GM12878 (cell line): Measurements from ENCODE around the gene CACNA2D3. TPM values are rescaled to one million over a fixed set of nuclear protein-coding genes. Genes with fewer than 3 reads are reported as not detected.

Experiments used
- ATAC-seq: fragments of 200-7000 bp; cut with Tn5 transposase; 3 replicates; pipeline ENCODE4 v1.9.1; 2020; ENCODE audit warnings: mild to moderate bottlenecking, moderate library complexity
- BruUV-seq: library from RNA; stranded (reverse); fragments of 400-500 nt; replicated peaks from 2 replicates; lab custom pipeline; 2021; lab: Mats Ljungman, UMichigan
- CTCF ChIA-PET: fragments of 300-600 bp; sonication (Branson Sonifier 250); formaldehyde crosslinking; extraction: SDS; loops from one replicate; lab custom pipeline; 2021; ENCODE audit warnings: inconsistent platforms; lab: Yijun Ruan, JAX
- POLR2A ChIA-PET: fragments of 350-600 bp; formaldehyde crosslinking; extraction: SDS; loops from one replicate; lab custom pipeline; 2021; ENCODE audit warnings: inconsistent platforms; lab: Charles Lee
- RAD21 ChIA-PET: fragments of 300-600 bp; sonication (Branson Sonifier 250); formaldehyde crosslinking; loops from one replicate; lab custom pipeline; 2023; ENCODE audit warnings: antibody characterized with exemption; ENCODE audit not compliant: unreplicated experiment; lab: Charles Lee
- SMC1A ChIA-PET: fragments of 300-600 bp; sonication (Branson Sonifier 250); formaldehyde crosslinking; loops from one replicate; lab custom pipeline; 2023; ENCODE audit not compliant: unreplicated experiment, uncharacterized antibody; lab: Charles Lee
- DNase-seq: peaks from one replicate; pipeline ENCODE4 v3.0.0-alpha.2; 2011; ENCODE audit warnings: low read depth, low spot score
- FAIRE-seq: peaks from 3 replicates; lab custom pipeline; 2011; peaks lifted over from hg19 to GRCh38; lab: Jason Lieb, UNC
- H2AFZ ChIP-seq: 2 replicates; pipeline ENCODE4 v1.6.0; 2011; ENCODE audit warnings: low read depth, low read length, control low read depth; ENCODE audit not compliant: control insufficient read depth
- H3K27ac ChIP-seq: 2 replicates; pipeline ENCODE4 v1.5.1; 2011; ENCODE audit warnings: control low read depth; ENCODE audit not compliant: control insufficient read depth, insufficient read depth
- H3K27me3 ChIP-seq, 2 experiments: replicated peaks in 1 of 2; 2 replicates each; pipeline versions ENCODE4 v1.6.0 to v1.6.1; 2011; ENCODE audit warnings: low read length in 1 of 2; ENCODE audit not compliant: control insufficient read depth in 2 of 2, insufficient read depth in 2 of 2
- H3K36me3 ChIP-seq, 2 experiments: 2 replicates each; pipeline ENCODE4 v1.5.1; 2011; ENCODE audit warnings: low read length in 1 of 2; ENCODE audit not compliant: control insufficient read depth in 2 of 2, insufficient read depth in 2 of 2
- H3K4me1 ChIP-seq: 2 replicates; pipeline ENCODE4 v1.6.1; 2011; ENCODE audit warnings: mild to moderate bottlenecking, low read length, moderate library complexity, mixed read lengths; ENCODE audit not compliant: control insufficient read depth, insufficient read depth
- H3K4me2 ChIP-seq: 2 replicates; pipeline ENCODE4 v1.6.0; 2011; ENCODE audit warnings: control low read depth; ENCODE audit not compliant: control insufficient read depth, insufficient read depth
- H3K4me3 ChIP-seq: fragments of 200-600 bp; sonication (generic); 2 replicates; pipeline ENCODE4 v1.5.1; 2016
- H3K79me2 ChIP-seq: 2 replicates; pipeline ENCODE4 v1.6.0; 2011; ENCODE audit warnings: low read length; ENCODE audit not compliant: control insufficient read depth, insufficient read depth
- H3K9ac ChIP-seq: 2 replicates; pipeline ENCODE4 v1.8.0; 2011; ENCODE audit warnings: low read length, control low read depth, mixed read lengths; ENCODE audit not compliant: control insufficient read depth, insufficient read depth
- H3K9me3 ChIP-seq: replicated peaks from 3 replicates; pipeline ENCODE4 v1.5.1; 2011; ENCODE audit warnings: mild to moderate bottlenecking, low read length; ENCODE audit not compliant: control insufficient read depth, insufficient read depth
- H4K20me1 ChIP-seq: 2 replicates; pipeline ENCODE4 v1.6.0; 2011; ENCODE audit not compliant: control insufficient read depth, insufficient read depth
- ASH2L ChIP-seq: fragments of 300-600, 200-600 bp; sonication (generic); IDR thresholded peaks from 2 replicates; pipeline ENCODE4 v1.6.1; 2017; ENCODE audit warnings: low read depth, mild to moderate bottlenecking, borderline replicate concordance
- BRCA1 ChIP-seq: IDR thresholded peaks from 2 replicates; pipeline ENCODE4 v1.6.1; 2011; ENCODE audit warnings: low read depth, low read length, improper control_type of control experiment
- CBX5 ChIP-seq: sonication (generic); IDR thresholded peaks from 2 replicates; pipeline ENCODE4 v1.6.1; 2016; ENCODE audit warnings: low read depth, moderate library complexity, mild to moderate bottlenecking, inconsistent platforms
- EZH2 ChIP-seq: IDR thresholded peaks from 2 replicates; pipeline ENCODE4 v1.6.1; 2012; ENCODE audit warnings: low read depth, mild to moderate bottlenecking, control low read depth, inconsistent platforms, low read length, borderline replicate concordance; ENCODE audit not compliant: control insufficient read depth
- HCFC1 ChIP-seq: fragments of 150-350 bp; IDR thresholded peaks from 2 replicates; pipeline ENCODE4 v1.6.1; 2014; ENCODE audit warnings: low read length
- MYB ChIP-seq: fragments of 150-350 bp; IDR thresholded peaks from 2 replicates; pipeline ENCODE4 v1.6.1; 2014; ENCODE audit warnings: mild to moderate bottlenecking, low read depth, low read length, borderline replicate concordance
- POLR2AphosphoS2 ChIP-seq: IDR thresholded peaks from 2 replicates; pipeline ENCODE4 v1.6.1; 2011; ENCODE audit warnings: low read depth, mild to moderate bottlenecking, low read length, improper control_type of control experiment, moderate library complexity
- RAD21 ChIP-seq: IDR thresholded peaks from 2 replicates; pipeline ENCODE4 v1.6.1; 2011; ENCODE audit warnings: mild to moderate bottlenecking, low read depth, low read length, moderate library complexity; ENCODE audit not compliant: insufficient read depth
- RFX5 ChIP-seq: IDR thresholded peaks from 2 replicates; pipeline ENCODE4 v1.6.1; 2011; ENCODE audit warnings: low read depth, low read length, improper control_type of control experiment
- SRF ChIP-seq, 2 experiments: IDR thresholded peaks; 2 replicates each; pipeline ENCODE4 v1.6.1; 2011; ENCODE audit warnings: low read depth in 2 of 2, low read length in 2 of 2, mild to moderate bottlenecking in 1 of 2, moderate library complexity in 1 of 2
- TCF12 ChIP-seq: IDR thresholded peaks from 2 replicates; pipeline ENCODE4 v1.6.1; 2011; ENCODE audit warnings: low read depth, mild to moderate bottlenecking, low read length
- ZNF274 ChIP-seq: IDR thresholded peaks from one replicate; pipeline ENCODE4 v1.8.0; 2011; ENCODE audit not compliant: insufficient read length, insufficient read depth
- WGBS: methylation state at CpG from one replicate; pipeline ENCODE4 v1.1.6; 2016; ENCODE audit warnings: low lambda C conversion rate; ENCODE audit not compliant: insufficient replicate concordance, insufficient coverage; ENCODE audit errors: missing lambda C conversion rate; 5-methylcytosine and 5-hydroxymethylcytosine counted together
- in situ Hi-C: fragments of 300-500 bp; cut with MboI; formaldehyde crosslinking; loops from 9 replicates; pipeline ENCODE4 v1.14.3; 2018; ENCODE audit warnings: mixed read lengths
- intact Hi-C: fragments of 100-400 bp; cut with micrococcal nuclease; formaldehyde crosslinking; loops from one replicate; pipeline ENCODE4 v1.14.2; 2022; ENCODE audit not compliant: unreplicated experiment
- polyA plus RNA-seq, 11 experiments: library from polyadenylated mRNA; depleted of rRNA in 4 of 11; unstranded in 6 of 11; stranded (reverse) in 5 of 11; fragments of >200 nt; fragmentation: Nextera tagmentation in 4 of 11; fragmentation: Illumina TruSeq in 1 of 11; extraction: Ambion mirVana in 4 of 11; extraction: Trizol in 1 of 11; gene quantifications; 1 replicate in 1 of 11; 2 replicates in 10 of 11; pipeline versions ENCODE4 v1.2.1 to v1.2.3, GENCODE V29; 2011 to 2016; ENCODE audit warnings: inconsistent platforms in 2 of 11, missing spikeins in 2 of 11, low read depth in 1 of 11
- total RNA-seq, 4 experiments: library from RNA; depleted of rRNA in 3 of 4; stranded (reverse); fragments of >200 nt in 3 of 4; fragmentation: Illumina TruSeq in 1 of 4; extraction: Trizol in 1 of 4; gene quantifications; 2 replicates each; pipeline versions ENCODE4 v1.2.1 to v1.2.3, GENCODE V29; 2013 to 2021
- TF ChIP-seq, protein P1 (sequence below): fragments of 450-650 bp; IDR thresholded peaks from 2 replicates; pipeline ENCODE4 v1.6.1; 2016; ENCODE audit warnings: mild to moderate bottlenecking
- TF ChIP-seq, protein P2 (sequence below): fragments of 450-650 bp; IDR thresholded peaks from 2 replicates; pipeline ENCODE4 v1.6.1; 2017; ENCODE audit warnings: mild to moderate bottlenecking, moderate library complexity
- TF ChIP-seq, protein P3 (sequence below): IDR thresholded peaks from 2 replicates; pipeline ENCODE4 v1.6.1; 2011; ENCODE audit warnings: low read depth, mild to moderate bottlenecking, low read length, moderate library complexity, borderline replicate concordance; ENCODE audit errors: extremely low read depth

The CACNA2D3 gene
- total and polyA plus RNA-seq, 10 of the 15 experiments (the other 5 are each of a cell fraction or from before 2014, with no cell fraction given): not detected

DNA sequence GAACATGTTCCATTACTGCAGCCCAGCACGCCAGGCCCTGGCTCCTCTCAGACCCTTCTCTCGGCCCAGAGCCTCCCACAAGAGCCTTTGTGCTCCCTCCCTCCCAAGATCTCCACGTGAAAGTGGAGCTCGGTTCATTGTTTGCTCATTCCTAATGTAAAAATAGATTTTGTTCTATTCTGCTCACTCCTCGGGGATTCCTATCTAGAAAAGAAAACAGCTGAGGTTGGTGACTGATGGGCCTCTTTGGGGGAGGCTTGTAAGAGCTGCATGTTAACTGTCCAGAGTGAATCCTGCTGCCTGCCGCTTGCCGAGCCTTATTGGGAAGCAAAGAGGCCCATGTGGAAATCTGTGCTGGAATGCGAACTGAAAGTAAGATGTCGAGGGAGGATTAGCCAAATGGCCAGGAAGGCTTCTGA is 538.4 kb downstream of the CACNA2D3 start:
- SMC1A ChIA-PET: no interaction called here

DNA sequence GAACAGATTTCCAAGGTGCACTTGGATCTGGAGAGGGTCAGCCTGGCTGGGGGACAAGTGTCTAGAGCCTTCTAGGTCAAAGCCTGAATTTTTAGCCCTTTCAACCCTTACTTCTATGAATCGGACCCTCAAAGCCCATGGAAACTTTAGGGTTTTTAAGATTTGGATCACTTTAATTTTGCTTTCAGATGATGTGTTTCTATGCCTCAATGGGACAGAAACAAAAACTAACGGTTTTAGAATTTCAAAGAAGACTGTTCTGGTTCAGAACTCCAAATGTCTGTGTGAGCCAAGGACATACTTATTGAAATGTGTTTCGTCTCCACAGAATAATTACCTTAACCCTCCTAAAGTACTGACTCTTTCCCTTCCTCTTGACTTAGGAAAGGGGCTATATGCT is 538.8 kb downstream of the CACNA2D3 start:
- in situ Hi-C loops: no loop called here
- H3K27me3 ChIP-seq: no peaks in the 10 kb centered on the region; a peak in 2 of 4 replicates
- H3K9me3 ChIP-seq: no peaks in the 10 kb centered on the region
- ChIA-PET CTCF (no interaction called here), SMC1A (no interaction called here), RAD21 (no interaction called here), POLR2A (no interaction called here)
- no peak overlapping the region for H3K27ac ChIP-seq
- no peak overlapping the region for H3K4me3 ChIP-seq
- 19% methylated on average over 3 of the region's 3 CpGs for WGBS
- H3K79me2 ChIP-seq: no peaks in the 10 kb centered on the region
- no peak for DNase-seq
- FAIRE-seq: no peak
- H3K4me2 ChIP-seq: no peak overlapping the region
- H3K4me1 ChIP-seq: no peaks in the 10 kb centered on the region
- intact Hi-C loops: no loop called here
- no TSS peak for BruUV-seq
- no peak for ATAC-seq
- H3K9ac ChIP-seq: no peak overlapping the region
- no peaks in the 10 kb centered on the region for H4K20me1 ChIP-seq
- no peaks in the 10 kb centered on the region for H3K36me3 ChIP-seq
- H2AFZ ChIP-seq: no peak overlapping the region
- TF ChIP-seq, protein P1, sequence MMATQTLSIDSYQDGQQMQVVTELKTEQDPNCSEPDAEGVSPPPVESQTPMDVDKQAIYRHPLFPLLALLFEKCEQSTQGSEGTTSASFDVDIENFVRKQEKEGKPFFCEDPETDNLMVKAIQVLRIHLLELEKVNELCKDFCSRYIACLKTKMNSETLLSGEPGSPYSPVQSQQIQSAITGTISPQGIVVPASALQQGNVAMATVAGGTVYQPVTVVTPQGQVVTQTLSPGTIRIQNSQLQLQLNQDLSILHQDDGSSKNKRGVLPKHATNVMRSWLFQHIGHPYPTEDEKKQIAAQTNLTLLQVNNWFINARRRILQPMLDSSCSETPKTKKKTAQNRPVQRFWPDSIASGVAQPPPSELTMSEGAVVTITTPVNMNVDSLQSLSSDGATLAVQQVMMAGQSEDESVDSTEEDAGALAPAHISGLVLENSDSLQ: no peak
- TF ChIP-seq RAD21 (no peak), HCFC1 (no peak), ASH2L (no peak), EZH2 (no peak), MYB (no peak), ZNF274 (no peak), RFX5 (no peak), TCF12 (no peak), CBX5 (no peak)
- TF ChIP-seq, protein P2, sequence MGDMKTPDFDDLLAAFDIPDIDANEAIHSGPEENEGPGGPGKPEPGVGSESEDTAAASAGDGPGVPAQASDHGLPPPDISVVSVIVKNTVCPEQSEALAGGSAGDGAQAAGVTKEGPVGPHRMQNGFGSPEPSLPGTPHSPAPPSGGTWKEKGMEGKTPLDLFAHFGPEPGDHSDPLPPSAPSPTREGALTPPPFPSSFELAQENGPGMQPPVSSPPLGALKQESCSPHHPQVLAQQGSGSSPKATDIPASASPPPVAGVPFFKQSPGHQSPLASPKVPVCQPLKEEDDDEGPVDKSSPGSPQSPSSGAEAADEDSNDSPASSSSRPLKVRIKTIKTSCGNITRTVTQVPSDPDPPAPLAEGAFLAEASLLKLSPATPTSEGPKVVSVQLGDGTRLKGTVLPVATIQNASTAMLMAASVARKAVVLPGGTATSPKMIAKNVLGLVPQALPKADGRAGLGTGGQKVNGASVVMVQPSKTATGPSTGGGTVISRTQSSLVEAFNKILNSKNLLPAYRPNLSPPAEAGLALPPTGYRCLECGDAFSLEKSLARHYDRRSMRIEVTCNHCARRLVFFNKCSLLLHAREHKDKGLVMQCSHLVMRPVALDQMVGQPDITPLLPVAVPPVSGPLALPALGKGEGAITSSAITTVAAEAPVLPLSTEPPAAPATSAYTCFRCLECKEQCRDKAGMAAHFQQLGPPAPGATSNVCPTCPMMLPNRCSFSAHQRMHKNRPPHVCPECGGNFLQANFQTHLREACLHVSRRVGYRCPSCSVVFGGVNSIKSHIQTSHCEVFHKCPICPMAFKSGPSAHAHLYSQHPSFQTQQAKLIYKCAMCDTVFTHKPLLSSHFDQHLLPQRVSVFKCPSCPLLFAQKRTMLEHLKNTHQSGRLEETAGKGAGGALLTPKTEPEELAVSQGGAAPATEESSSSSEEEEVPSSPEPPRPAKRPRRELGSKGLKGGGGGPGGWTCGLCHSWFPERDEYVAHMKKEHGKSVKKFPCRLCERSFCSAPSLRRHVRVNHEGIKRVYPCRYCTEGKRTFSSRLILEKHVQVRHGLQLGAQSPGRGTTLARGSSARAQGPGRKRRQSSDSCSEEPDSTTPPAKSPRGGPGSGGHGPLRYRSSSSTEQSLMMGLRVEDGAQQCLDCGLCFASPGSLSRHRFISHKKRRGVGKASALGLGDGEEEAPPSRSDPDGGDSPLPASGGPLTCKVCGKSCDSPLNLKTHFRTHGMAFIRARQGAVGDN: no peak

More for the DNA sequence above, 538.4 kb downstream of the CACNA2D3 start:
- no peaks in the 10 kb centered on the region for H3K9me3 ChIP-seq
- no peaks in the 10 kb centered on the region for H4K20me1 ChIP-seq
- no TSS peak for BruUV-seq
- no peaks in the 10 kb centered on the region for H3K79me2 ChIP-seq
- WGBS: 22% methylated on average over 9 of the region's 9 CpGs
- no peak overlapping the region for H2AFZ ChIP-seq
- TF ChIP-seq BRCA1 (no peak), SRF (IDR thresholded peaks at IDR 0.05; ENCODE audit: low read depth in 2 of 2, low read length in 2 of 2) (no peak), POLR2AphosphoS2 (no peak)
- TF ChIP-seq, protein P3, sequence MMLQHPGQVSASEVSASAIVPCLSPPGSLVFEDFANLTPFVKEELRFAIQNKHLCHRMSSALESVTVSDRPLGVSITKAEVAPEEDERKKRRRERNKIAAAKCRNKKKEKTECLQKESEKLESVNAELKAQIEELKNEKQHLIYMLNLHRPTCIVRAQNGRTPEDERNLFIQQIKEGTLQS: no peak
- TF ChIP-seq, all 136 proteins: peak for 0
- Histone ChIP-seq H3K9ac (no peak overlapping the region), H3K27ac (no peak overlapping the region), H3K36me3 (no peaks in the 10 kb centered on the region), H3K27me3 (no peaks in the 10 kb centered on the region; a peak in 2 of 4 replicates), H3K4me2 (no peak overlapping the region), H3K4me1 (no peaks in the 10 kb centered on the region), H3K4me3 (no peak overlapping the region)
- ATAC-seq (no peak), FAIRE-seq (no peak), DNase-seq (no peak)
- ChIA-PET CTCF (no interaction called here), POLR2A (no interaction called here), RAD21 (no interaction called here)
- in situ Hi-C loops: no loop called here
- intact Hi-C loops: no loop called here
